GM12878 (cell line): ENCODE measurements around the gene ZKSCAN5.

ENCODE experiments used
- CTCF ChIP-seq, 3 experiments: IDR thresholded peaks in 2 of 3; conservative IDR thresholded peaks in 1 of 3; 2 replicates each; pipeline ENCODE4 v1.5.1; 2011; ENCODE audit warnings: low read depth in 3 of 3, low read length in 3 of 3, mild to moderate bottlenecking in 3 of 3, control low read depth in 2 of 3, moderate library complexity in 2 of 3, inconsistent platforms in 1 of 3, mixed read lengths in 1 of 3; ENCODE audit not compliant: control insufficient read depth in 2 of 3, insufficient read depth in 1 of 3; ENCODE audit errors: extremely low read depth in 1 of 3
- ETV6 ChIP-seq, 2 experiments: fragments of 450-650 bp in 1 of 2; IDR thresholded peaks in 1 of 2; conservative IDR thresholded peaks in 1 of 2; 2 replicates each; pipeline ENCODE4 v1.6.1; 2014; ENCODE audit warnings: antibody characterized with exemption in 1 of 2, borderline replicate concordance in 1 of 2, low read depth in 1 of 2, mild to moderate bottlenecking in 1 of 2, moderate library complexity in 1 of 2
- MTA3 ChIP-seq: IDR thresholded peaks from 2 replicates; pipeline ENCODE4 v1.6.1; 2012; ENCODE audit warnings: low read length, inconsistent platforms, borderline replicate concordance
- POLR2AphosphoS5 ChIP-seq: IDR thresholded peaks from 2 replicates; pipeline ENCODE4 v1.6.1; 2011; ENCODE audit warnings: mild to moderate bottlenecking, low read length, inconsistent platforms
- SREBF1 ChIP-seq: IDR thresholded peaks from 2 replicates; pipeline ENCODE4 v1.6.1; 2012; ENCODE audit warnings: mild to moderate bottlenecking, low read length
- SREBF2 ChIP-seq: IDR thresholded peaks from 2 replicates; pipeline ENCODE4 v1.6.1; 2012; ENCODE audit warnings: mild to moderate bottlenecking, low read length
- TBL1XR1 ChIP-seq: IDR thresholded peaks from 2 replicates; pipeline ENCODE4 v1.6.1; 2012; ENCODE audit warnings: low read depth, low read length, improper control_type of control experiment
- TF ChIP-seq, protein P1 (sequence below): IDR thresholded peaks from 2 replicates; pipeline ENCODE4 v1.6.1; 2012; ENCODE audit warnings: low read length, inconsistent platforms
- TF ChIP-seq, protein P2 (sequence below): fragments of 450-650 bp; IDR thresholded peaks from 2 replicates; pipeline ENCODE4 v1.6.1; 2017; ENCODE audit warnings: mild to moderate bottlenecking
- TF ChIP-seq, protein P3 (sequence below): fragments of 450-650 bp; IDR thresholded peaks from 2 replicates; pipeline ENCODE4 v1.6.1; 2017; ENCODE audit warnings: mild to moderate bottlenecking, moderate library complexity

DNA sequence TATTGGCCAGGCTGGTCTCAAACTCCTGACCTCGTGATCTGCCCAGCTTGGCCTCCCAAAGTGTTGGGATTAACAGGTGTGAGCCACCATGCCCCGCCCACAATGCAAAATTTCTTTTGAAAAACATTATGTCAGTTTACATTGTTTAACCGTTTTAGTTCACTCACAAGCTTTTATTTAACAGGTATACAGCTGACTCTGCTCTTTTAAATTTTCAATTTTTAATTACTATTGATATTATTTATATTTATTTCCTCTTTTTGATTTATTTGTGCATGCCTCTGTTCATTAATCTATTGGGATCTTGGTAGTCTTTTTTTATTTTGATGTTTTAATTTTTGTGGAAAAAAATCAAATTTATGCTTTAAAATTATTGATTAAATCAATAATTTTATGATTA, 16.9 kb downstream of the ZKSCAN5 start:
- TF ChIP-seq MTA3 (no peak), ETV6 (conservative IDR thresholded peaks at IDR 0.05 in 1 of 2, IDR thresholded peaks at IDR 0.05 in 1 of 2; ENCODE audit: borderline replicate concordance in 1 of 2, low read depth in 1 of 2) (no peak), TBL1XR1 (no peak), POLR2AphosphoS5 (no peak), SREBF2 (no peak), CTCF (IDR thresholded peaks at IDR 0.05 in 2 of 3, conservative IDR thresholded peaks at IDR 0.05 in 1 of 3; ENCODE audit: control insufficient read depth in 2 of 3, extremely low read depth in 1 of 3, insufficient read depth in 1 of 3, low read depth in 3 of 3, low read length in 3 of 3) (no peak), SREBF1 (no peak)
- TF ChIP-seq, protein P1, sequence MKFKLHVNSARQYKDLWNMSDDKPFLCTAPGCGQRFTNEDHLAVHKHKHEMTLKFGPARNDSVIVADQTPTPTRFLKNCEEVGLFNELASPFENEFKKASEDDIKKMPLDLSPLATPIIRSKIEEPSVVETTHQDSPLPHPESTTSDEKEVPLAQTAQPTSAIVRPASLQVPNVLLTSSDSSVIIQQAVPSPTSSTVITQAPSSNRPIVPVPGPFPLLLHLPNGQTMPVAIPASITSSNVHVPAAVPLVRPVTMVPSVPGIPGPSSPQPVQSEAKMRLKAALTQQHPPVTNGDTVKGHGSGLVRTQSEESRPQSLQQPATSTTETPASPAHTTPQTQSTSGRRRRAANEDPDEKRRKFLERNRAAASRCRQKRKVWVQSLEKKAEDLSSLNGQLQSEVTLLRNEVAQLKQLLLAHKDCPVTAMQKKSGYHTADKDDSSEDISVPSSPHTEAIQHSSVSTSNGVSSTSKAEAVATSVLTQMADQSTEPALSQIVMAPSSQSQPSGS = no peak
- TF ChIP-seq, protein P2, sequence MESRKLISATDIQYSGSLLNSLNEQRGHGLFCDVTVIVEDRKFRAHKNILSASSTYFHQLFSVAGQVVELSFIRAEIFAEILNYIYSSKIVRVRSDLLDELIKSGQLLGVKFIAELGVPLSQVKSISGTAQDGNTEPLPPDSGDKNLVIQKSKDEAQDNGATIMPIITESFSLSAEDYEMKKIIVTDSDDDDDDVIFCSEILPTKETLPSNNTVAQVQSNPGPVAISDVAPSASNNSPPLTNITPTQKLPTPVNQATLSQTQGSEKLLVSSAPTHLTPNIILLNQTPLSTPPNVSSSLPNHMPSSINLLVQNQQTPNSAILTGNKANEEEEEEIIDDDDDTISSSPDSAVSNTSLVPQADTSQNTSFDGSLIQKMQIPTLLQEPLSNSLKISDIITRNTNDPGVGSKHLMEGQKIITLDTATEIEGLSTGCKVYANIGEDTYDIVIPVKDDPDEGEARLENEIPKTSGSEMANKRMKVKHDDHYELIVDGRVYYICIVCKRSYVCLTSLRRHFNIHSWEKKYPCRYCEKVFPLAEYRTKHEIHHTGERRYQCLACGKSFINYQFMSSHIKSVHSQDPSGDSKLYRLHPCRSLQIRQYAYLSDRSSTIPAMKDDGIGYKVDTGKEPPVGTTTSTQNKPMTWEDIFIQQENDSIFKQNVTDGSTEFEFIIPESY = no peak
- TF ChIP-seq, protein P3, sequence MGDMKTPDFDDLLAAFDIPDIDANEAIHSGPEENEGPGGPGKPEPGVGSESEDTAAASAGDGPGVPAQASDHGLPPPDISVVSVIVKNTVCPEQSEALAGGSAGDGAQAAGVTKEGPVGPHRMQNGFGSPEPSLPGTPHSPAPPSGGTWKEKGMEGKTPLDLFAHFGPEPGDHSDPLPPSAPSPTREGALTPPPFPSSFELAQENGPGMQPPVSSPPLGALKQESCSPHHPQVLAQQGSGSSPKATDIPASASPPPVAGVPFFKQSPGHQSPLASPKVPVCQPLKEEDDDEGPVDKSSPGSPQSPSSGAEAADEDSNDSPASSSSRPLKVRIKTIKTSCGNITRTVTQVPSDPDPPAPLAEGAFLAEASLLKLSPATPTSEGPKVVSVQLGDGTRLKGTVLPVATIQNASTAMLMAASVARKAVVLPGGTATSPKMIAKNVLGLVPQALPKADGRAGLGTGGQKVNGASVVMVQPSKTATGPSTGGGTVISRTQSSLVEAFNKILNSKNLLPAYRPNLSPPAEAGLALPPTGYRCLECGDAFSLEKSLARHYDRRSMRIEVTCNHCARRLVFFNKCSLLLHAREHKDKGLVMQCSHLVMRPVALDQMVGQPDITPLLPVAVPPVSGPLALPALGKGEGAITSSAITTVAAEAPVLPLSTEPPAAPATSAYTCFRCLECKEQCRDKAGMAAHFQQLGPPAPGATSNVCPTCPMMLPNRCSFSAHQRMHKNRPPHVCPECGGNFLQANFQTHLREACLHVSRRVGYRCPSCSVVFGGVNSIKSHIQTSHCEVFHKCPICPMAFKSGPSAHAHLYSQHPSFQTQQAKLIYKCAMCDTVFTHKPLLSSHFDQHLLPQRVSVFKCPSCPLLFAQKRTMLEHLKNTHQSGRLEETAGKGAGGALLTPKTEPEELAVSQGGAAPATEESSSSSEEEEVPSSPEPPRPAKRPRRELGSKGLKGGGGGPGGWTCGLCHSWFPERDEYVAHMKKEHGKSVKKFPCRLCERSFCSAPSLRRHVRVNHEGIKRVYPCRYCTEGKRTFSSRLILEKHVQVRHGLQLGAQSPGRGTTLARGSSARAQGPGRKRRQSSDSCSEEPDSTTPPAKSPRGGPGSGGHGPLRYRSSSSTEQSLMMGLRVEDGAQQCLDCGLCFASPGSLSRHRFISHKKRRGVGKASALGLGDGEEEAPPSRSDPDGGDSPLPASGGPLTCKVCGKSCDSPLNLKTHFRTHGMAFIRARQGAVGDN = no peak
